IPS-18a (cell line): ENCODE data around the gene ZNF562.
"Not testable (repeated sequence)": the region's sequence is repeated elsewhere in the genome, so short reads cannot be mapped to it uniquely, and the experiment has no call there.

Source experiments
- H3K27ac ChIP-seq: one replicate; pipeline ENCODE4 v1.5.1; 2013; ENCODE audit warnings: low read length
- H3K27me3 ChIP-seq: one replicate; pipeline ENCODE4 v1.6.1; 2013; ENCODE audit warnings: mild to moderate bottlenecking, low read length; ENCODE audit not compliant: control insufficient read depth, insufficient read depth
- H3K36me3 ChIP-seq: one replicate; pipeline ENCODE4 v1.6.1; 2013; ENCODE audit warnings: low read depth, low read length; ENCODE audit not compliant: control insufficient read depth
- H3K4me1 ChIP-seq: one replicate; pipeline ENCODE4 v1.6.1; 2013; ENCODE audit warnings: low read depth, low read length; ENCODE audit not compliant: control insufficient read depth
- H3K4me3 ChIP-seq: one replicate; pipeline ENCODE4 v1.5.1; 2013; ENCODE audit warnings: low read length
- H3K9ac ChIP-seq: one replicate; pipeline ENCODE4 v1.6.1; 2013; ENCODE audit warnings: mild to moderate bottlenecking, low read length, moderate library complexity
- H3K9me3 ChIP-seq: one replicate; pipeline ENCODE4 v1.6.1; 2013; ENCODE audit warnings: low read depth, low read length; ENCODE audit not compliant: control insufficient read depth

ZNF562 gene

DNA sequence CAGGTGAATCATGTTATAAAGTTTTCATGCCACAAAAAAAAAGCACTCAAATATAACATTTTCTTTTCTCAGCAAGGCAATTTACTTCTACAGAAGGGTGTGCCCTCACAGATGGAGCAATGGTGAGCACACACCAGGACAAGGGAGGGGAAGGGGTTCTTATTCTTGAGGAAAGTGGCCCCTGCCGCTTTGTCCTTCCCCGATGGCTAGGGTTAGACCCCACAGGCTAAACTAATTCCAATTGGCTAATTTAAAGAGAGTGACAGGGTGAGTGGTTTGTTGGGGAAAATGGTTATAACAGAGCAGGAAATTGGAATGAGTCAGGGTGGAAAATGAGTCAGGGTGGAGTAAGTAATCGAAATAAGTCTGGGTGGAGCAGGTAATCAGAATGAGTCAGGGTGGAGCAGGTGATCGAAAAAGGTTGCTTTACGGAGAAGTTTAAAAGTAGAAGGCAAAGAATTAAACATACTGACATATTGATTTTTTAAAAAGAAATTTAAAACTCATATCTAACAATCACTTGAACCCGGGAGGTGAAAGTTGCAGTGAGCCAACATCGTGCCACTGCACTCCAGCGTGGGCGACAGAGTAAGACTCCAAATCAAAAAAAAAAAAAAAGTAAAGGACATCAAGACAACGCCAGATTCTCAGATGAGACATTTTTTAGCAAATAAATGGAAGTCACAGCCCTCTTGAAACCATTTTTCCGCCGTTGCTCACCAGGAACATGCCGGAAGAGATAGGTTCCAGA lies 813 bp downstream of the ZNF562 start:
- H3K9me3 ChIP-seq: peaks cover 11% of the 10 kb centered on the region

DNA sequence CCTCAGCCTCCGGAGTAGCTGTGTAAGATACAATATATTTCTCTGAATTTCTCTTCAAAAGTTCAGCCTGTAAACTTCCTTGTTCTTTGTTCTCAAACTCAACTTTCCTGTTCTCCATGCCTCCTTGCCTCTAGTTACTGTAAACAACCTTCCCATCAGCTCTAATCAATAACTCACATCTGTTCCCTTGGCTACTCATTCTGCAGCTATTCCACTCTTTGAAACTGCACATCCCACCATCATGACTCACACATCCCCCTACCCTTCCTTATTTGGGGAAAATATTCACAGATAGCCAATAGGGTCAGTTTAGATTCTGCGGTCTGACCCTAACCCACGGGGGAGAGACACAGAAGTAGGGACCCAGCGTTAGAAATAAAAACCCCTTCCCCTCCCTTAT lies 2.0 kb downstream of the ZNF562 start:
- Histone ChIP-seq H3K36me3 (no peaks in the 10 kb centered on the region), H3K4me1 (no peaks in the 10 kb centered on the region), H3K27me3 (no peaks in the 10 kb centered on the region), H3K4me3 (no peak overlapping the region), H3K27ac (no peak overlapping the region), H3K9ac (no peak overlapping the region), H3K9me3 (peaks cover 11% of the 10 kb centered on the region)

More for the DNA sequence above, 813 bp downstream of the ZNF562 start:
- Histone ChIP-seq H3K9ac (peak overlapping the region; percentile 82), H3K4me1 (no peaks in the 10 kb centered on the region), H3K27ac (peak overlapping the region; percentile 86), H3K4me3 (peak overlapping the region; percentile 78), H3K27me3 (no peaks in the 10 kb centered on the region), H3K36me3 (no peaks in the 10 kb centered on the region)

DNA sequence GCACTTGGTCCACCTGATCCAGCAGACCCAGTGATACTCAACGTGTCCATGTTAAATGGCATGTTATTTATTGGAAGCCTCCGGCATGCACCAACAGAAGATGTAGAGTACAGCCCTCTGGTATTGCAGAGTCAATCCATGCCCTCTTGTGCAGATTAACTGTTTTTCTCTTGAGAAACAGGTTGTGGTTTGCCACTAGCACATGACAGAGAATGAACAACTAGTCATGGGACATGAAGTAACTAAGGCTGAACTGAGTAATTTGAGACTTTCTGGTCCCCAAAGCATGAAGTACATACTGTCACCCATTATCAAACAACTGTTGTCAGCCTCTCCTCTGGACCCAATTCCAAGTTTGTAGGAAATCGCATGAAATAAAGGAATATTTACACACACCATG lies 3.2 kb downstream of the ZNF562 start:
- no peaks in the 10 kb centered on the region for H3K4me1 ChIP-seq
- H3K36me3 ChIP-seq: no peaks in the 10 kb centered on the region
- no peak overlapping the region for H3K9ac ChIP-seq
- H3K9me3 ChIP-seq: peaks cover 11% of the 10 kb centered on the region
- H3K27ac ChIP-seq: no peak overlapping the region
- no peak overlapping the region for H3K4me3 ChIP-seq
- H3K27me3 ChIP-seq: no peaks in the 10 kb centered on the region

DNA sequence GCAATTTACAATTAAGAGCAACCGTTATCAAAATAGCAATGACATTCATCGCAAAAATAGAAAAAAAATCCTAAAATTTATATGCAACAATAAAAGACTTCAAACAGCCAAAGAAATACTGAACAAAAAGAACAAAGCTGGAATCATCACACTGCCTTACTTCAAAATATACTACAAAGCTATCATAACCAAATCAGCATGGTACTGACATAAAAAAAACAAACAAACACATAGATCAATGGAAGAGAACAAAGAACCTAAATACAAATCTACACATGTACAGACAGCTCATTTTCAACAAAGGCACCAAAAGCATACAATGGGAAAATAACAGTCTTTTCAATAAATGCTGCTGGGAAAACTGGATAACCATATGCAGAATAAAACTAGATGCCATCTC lies 6.4 kb downstream of the ZNF562 start:
- no peaks in the 10 kb centered on the region for H3K27me3 ChIP-seq
- no peaks in the 10 kb centered on the region for H3K4me1 ChIP-seq
- no peak overlapping the region for H3K9ac ChIP-seq
- no peak overlapping the region for H3K27ac ChIP-seq
- H3K4me3 ChIP-seq: no peak overlapping the region
- H3K36me3 ChIP-seq: no peaks in the 10 kb centered on the region
- H3K9me3 ChIP-seq: peaks cover 8% of the 10 kb centered on the region

DNA sequence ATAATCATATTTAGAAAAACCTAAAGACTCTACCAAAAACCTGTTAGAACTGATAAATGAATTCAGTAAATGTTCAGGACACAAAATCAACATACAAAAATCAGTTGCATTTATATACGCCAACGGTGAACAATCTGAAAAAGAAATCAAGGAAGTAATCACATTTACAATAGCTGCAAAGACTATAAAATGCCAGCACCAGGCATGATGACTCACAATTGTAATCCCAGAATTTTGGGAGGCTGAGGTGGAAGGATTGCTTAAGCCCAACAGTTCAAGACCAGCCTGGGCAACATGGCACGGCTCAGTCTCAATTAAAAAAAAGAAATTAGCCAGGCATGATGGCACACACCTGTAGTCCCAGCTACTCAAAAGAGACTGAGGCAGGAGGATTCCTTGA lies 7.0 kb downstream of the ZNF562 start:
- H3K36me3 ChIP-seq: no peaks in the 10 kb centered on the region
- no peak overlapping the region for H3K4me3 ChIP-seq
- H3K9ac ChIP-seq: no peak overlapping the region
- H3K27ac ChIP-seq: no peak overlapping the region
- no peaks in the 10 kb centered on the region for H3K27me3 ChIP-seq
- H3K9me3 ChIP-seq: peaks cover 1% of the 10 kb centered on the region
- no peaks in the 10 kb centered on the region for H3K4me1 ChIP-seq

DNA sequence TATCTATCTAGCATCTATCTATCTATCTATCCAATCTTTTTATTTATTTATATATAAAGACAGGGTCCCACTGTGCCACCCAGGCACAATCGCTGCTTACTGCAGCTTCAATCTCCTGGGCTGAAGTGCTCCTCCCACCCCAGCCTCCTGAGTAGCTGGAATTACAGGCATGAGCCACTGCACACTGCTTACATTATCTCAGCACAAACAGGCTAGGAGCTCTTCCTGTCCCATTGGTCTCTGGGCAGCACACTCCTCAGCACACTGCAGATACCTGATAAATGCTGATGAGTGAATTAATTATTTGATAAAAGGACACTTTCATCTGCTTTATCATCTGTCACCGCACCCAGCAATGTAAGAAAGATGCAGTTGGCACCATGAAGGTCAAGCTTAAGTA lies 16.1 kb downstream of the ZNF562 start:
- Histone ChIP-seq H3K4me3 (no peak overlapping the region), H3K36me3 (peaks cover 8% of the 10 kb centered on the region), H3K27ac (no peak overlapping the region), H3K27me3 (no peaks in the 10 kb centered on the region), H3K4me1 (no peaks in the 10 kb centered on the region), H3K9ac (no peak overlapping the region), H3K9me3 (peaks cover 3% of the 10 kb centered on the region)

DNA sequence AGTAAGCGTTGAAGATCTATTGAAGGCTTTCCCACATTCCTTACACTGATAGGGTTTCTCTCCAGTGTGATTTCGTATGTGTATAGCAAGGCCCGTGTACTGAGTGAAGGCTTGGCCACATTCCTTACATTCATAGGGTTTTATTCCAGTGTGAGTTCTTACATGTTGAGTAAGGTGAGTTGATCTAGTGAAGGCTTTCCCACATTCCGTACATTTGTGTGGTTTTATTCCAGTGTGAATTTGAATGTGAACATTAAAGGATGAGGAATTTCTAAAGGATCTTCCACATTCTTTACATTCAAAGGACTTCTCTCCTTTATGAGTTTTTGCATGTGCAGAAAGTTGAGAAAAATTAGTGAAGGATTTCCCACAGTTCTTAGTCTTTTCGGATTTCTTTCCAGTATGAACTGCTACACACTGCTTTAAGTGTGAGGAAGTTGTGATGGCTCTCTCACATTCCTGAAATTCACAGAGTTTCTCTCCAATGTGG lies 21.8 kb downstream of the ZNF562 start:
- not testable (repeated sequence) for H3K4me3 ChIP-seq, H3K27ac ChIP-seq, H3K9ac ChIP-seq, H3K27me3 ChIP-seq
- H3K4me1 ChIP-seq: peaks cover 13% of the 10 kb centered on the region
- H3K9me3 ChIP-seq: peaks cover 24% of the 10 kb centered on the region
- peaks cover 37% of the 10 kb centered on the region for H3K36me3 ChIP-seq

DNA sequence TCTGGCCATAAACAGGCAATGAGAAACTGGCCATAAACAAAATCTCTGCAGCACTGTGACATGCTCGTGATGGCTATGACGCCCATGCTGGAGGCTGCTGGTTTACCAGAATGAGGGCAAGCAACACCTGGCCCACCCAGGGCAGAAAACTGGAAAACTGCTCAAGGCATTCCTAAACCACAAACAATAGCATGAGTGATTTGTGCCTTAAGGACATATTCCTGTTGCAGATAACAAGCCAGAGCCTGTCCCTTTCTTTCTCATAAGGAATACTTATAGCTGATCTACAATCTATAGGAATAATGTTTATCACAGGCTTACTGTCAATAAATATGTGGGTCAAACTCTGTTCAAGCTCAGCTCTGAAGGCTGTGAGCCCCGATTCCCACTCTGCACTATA lies 23.4 kb downstream of the ZNF562 start:
- peaks cover 37% of the 10 kb centered on the region for H3K36me3 ChIP-seq
- not testable (repeated sequence) for H3K9ac ChIP-seq

DNA sequence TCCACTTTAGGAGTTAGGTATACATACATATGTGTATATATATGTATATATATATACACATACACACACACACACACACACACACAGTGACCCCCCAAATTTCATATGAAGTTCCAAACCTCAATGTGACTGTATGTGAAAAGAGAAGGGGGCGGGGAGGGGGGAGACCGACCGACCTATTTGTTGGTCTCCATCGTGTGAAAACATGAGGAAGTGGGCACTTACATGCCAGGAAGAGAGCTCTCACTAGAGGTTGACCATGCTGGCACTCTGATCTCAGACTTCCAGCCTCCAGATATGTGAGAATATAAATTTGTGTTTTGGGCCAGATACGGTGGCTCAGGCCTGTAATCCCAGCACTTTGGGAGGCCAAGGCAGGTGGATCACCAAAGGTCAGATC lies 24.6 kb downstream of the ZNF562 start:
- peaks cover 13% of the 10 kb centered on the region for H3K4me1 ChIP-seq
- no peak overlapping the region for H3K9ac ChIP-seq
- H3K27me3 ChIP-seq: no peaks in the 10 kb centered on the region
- H3K9me3 ChIP-seq: peaks cover 24% of the 10 kb centered on the region
- H3K27ac ChIP-seq: no peak overlapping the region
- no peak overlapping the region for H3K4me3 ChIP-seq
- peaks cover 38% of the 10 kb centered on the region for H3K36me3 ChIP-seq

More for the DNA sequence above, 23.4 kb downstream of the ZNF562 start:
- H3K9me3 ChIP-seq: peaks cover 24% of the 10 kb centered on the region
- H3K27me3 ChIP-seq, H3K4me3 ChIP-seq, H3K27ac ChIP-seq: not testable (repeated sequence)
- peaks cover 13% of the 10 kb centered on the region for H3K4me1 ChIP-seq

DNA sequence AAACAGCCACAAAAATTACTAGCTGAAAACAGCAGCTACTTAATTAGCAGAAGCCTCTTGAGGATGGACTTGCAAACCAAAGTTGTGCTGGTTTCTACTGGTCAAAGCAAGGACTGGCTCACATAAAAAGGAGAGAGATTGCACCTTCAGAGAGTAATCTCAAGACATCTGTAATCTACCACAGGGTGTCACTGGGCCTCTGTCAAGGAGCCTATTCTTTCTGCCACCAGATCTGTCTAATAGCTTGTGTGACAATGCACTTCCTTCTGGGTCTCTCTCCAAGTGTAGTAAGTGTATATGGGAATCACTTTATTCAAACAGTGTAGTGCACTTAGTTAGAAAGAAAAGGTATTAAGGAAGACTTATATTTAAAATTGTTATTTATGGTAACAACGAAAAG lies 29.4 kb downstream of the ZNF562 start:
- no peaks in the 10 kb centered on the region for H3K9me3 ChIP-seq
- peaks cover 13% of the 10 kb centered on the region for H3K4me1 ChIP-seq
- H3K9ac ChIP-seq: no peak overlapping the region
- H3K27me3 ChIP-seq: no peaks in the 10 kb centered on the region
- peaks cover 9% of the 10 kb centered on the region for H3K36me3 ChIP-seq
- no peak overlapping the region for H3K27ac ChIP-seq
- no peak overlapping the region for H3K4me3 ChIP-seq

DNA sequence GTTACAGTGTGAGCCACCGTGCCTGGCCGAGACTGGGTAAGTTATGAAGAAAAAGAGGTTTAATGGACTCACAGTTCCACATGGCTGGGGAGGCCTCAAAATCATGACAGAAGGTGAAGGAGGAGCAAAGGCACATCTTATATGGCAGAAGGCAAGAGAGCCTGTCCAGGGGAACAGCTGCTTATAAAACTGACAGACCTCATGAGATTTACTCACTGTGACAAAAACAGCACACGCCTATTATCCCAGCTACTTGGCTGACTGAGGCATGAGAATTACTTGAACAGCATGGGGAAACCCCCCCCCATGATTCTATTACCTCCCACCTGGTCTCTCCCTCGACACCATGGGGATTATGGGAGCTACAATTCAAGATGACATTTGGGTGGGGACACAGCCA lies 30.4 kb downstream of the ZNF562 start:
- Histone ChIP-seq H3K4me3 (no peak overlapping the region), H3K27ac (no peak overlapping the region), H3K9me3 (no peaks in the 10 kb centered on the region), H3K9ac (no peak overlapping the region), H3K27me3 (no peaks in the 10 kb centered on the region), H3K4me1 (peaks cover 8% of the 10 kb centered on the region), H3K36me3 (peaks cover 9% of the 10 kb centered on the region)

DNA sequence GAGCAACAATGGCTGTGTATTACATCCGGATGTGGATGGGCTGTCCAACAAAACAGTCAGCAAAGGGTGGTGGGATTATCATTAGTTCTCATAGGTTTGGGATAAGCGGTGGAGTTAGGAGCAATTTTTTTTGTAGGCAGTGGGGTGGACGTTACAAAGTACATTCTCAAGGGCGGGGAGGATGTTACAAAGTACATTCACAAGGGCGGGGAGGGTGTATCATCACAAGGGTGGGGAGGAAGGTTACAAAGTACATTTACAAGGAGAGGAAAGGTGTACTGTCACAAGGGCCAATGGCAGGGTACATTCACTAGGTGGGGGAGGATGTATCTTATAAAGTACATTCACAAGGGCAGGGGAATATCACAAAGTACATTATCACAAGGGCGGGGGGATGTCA lies 33.1 kb downstream of the ZNF562 start:
- Histone ChIP-seq H3K27ac (no peak overlapping the region), H3K27me3 (no peaks in the 10 kb centered on the region), H3K4me3 (no peak overlapping the region), H3K9ac (no peak overlapping the region), H3K9me3 (no peaks in the 10 kb centered on the region), H3K4me1 (no peaks in the 10 kb centered on the region), H3K36me3 (peaks cover 9% of the 10 kb centered on the region)
